RWPE2 (cell line): ENCODE results near the gene IL32.
A peak's percentile ranks its signal among the peaks of the same experiment; 100 is the strongest.

ENCODE experiments used
- ATAC-seq: fragments of 200-7000 bp; cut with Tn5 transposase; 3 replicates; pipeline ENCODE4 v1.9.1; 2021; ENCODE audit warnings: low read depth
- DNase-seq: peaks from one replicate; pipeline ENCODE4 v3.0.0-alpha.2; 2020; ENCODE audit warnings: low spot score
- H3K27ac ChIP-seq: fragments of 450-650 bp; 2 replicates; pipeline ENCODE4 v1.5.1; 2017; ENCODE audit warnings: mild to moderate bottlenecking; ENCODE audit not compliant: poor library complexity, severe bottlenecking
- H3K27me3 ChIP-seq: fragments of 250-450 bp; sonication (Bioruptor Pico); 2 replicates; pipeline ENCODE4 v1.5.1; 2021; ENCODE audit warnings: mild to moderate bottlenecking, moderate library complexity; ENCODE audit not compliant: insufficient read depth, poor library complexity, severe bottlenecking
- H3K36me3 ChIP-seq: fragments of 250-450 bp; sonication (Bioruptor Pico); 2 replicates; pipeline ENCODE4 v1.5.1; 2020; ENCODE audit warnings: low read depth, mild to moderate bottlenecking, moderate library complexity
- H3K4me1 ChIP-seq: fragments of 250-450 bp; sonication (Bioruptor Pico); 2 replicates; pipeline ENCODE4 v1.5.1; 2021; ENCODE audit warnings: mild to moderate bottlenecking, moderate library complexity; ENCODE audit not compliant: insufficient read depth, poor library complexity, severe bottlenecking
- H3K4me3 ChIP-seq: fragments of 250-450 bp; sonication (Bioruptor Pico); 2 replicates; pipeline ENCODE4 v1.5.1; 2021; ENCODE audit warnings: mild to moderate bottlenecking, moderate library complexity; ENCODE audit not compliant: severe bottlenecking
- H3K9me3 ChIP-seq: fragments of 250-450 bp; sonication (Bioruptor Pico); 2 replicates; pipeline ENCODE4 v1.5.1; 2021; ENCODE audit warnings: mild to moderate bottlenecking, moderate library complexity; ENCODE audit not compliant: severe bottlenecking
- TF ChIP-seq, protein P1 (sequence below): fragments of 450-650 bp; IDR thresholded peaks from one replicate; pipeline ENCODE4 v1.5.1; 2017; ENCODE audit warnings: mild to moderate bottlenecking, moderate library complexity; ENCODE audit not compliant: poor library complexity, severe bottlenecking

Gene IL32

DNA sequence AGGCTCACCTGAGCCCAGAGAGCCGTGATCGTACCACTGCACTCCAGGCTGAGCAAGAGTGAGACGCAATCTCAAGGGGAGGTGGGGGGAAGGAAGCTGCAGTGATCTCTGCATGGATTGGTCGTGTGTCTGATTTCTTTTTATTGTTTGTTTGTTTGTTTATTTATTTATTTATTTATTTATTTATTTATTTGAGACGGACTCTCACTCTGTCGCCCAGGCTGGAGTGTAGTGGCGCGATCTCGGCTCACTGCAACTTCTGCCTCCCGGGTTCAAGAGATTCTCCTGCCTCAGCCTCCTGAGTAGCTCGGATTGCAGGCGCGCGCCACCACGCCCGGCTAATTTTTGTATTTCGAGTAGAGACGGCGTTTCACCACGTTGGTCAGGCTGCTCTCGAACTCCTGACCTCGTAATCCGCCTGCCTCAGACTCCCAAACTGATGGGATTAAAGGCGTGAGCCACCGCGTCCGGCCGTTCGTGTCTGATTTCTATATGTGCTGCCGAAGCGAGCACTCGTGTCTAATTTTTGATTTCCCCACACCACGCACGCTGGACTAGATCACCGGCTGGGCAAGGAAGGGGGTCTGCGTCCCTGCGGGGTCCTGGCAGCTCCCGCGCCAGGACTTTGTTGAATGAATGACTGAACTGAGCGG is 45.7 kb upstream of the IL32 start:
- no peaks in the 10 kb centered on the region for H3K27me3 ChIP-seq
- no peak for ATAC-seq
- TF ChIP-seq, protein P1, sequence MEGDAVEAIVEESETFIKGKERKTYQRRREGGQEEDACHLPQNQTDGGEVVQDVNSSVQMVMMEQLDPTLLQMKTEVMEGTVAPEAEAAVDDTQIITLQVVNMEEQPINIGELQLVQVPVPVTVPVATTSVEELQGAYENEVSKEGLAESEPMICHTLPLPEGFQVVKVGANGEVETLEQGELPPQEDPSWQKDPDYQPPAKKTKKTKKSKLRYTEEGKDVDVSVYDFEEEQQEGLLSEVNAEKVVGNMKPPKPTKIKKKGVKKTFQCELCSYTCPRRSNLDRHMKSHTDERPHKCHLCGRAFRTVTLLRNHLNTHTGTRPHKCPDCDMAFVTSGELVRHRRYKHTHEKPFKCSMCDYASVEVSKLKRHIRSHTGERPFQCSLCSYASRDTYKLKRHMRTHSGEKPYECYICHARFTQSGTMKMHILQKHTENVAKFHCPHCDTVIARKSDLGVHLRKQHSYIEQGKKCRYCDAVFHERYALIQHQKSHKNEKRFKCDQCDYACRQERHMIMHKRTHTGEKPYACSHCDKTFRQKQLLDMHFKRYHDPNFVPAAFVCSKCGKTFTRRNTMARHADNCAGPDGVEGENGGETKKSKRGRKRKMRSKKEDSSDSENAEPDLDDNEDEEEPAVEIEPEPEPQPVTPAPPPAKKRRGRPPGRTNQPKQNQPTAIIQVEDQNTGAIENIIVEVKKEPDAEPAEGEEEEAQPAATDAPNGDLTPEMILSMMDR = no peak

DNA sequence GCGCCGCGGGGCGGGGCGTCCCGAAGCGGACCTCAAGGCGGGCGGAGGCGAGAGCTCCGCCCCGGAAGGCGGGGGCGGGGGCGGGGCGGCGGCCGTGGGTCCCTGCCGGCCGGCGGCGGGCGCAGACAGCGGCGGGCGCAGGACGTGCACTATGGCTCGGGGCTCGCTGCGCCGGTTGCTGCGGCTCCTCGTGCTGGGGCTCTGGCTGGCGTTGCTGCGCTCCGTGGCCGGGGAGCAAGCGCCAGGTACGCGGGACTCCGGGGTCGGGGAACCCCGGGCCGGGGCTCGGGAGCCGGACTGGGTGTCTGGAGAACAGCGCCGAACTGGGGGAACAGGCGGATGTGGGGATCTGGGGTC is 45.2 kb upstream of the IL32 start, which contains the start of gene TNFRSF12A:
TNFRSF12A (plus strand) TSS at position 122 of the 357 bp plus-strand sequence; CDS start at position 152, 30 bp downstream.
- H3K36me3 ChIP-seq = peaks cover 26% of the 10 kb centered on the region
- TF ChIP-seq, protein P1 = no peak
- H3K27ac ChIP-seq = peak within 1 kb of the TSS; percentile 100
- ATAC-seq = no peak
- DNase-seq = no peak
- H3K27me3 ChIP-seq = no peaks in the 10 kb centered on the region
- H3K4me1 ChIP-seq = peaks cover 7% of the 10 kb centered on the region
- H3K4me3 ChIP-seq = peak within 1 kb of the TSS; percentile 89
- H3K9me3 ChIP-seq = no peaks in the 10 kb centered on the region

More for the DNA sequence above, 45.7 kb upstream of the IL32 start:
- DNase-seq = no peak
- Histone ChIP-seq H3K4me1 (peaks cover 7% of the 10 kb centered on the region), H3K36me3 (peaks cover 26% of the 10 kb centered on the region), H3K9me3 (no peaks in the 10 kb centered on the region), H3K4me3 (peak overlapping the region; percentile 89), H3K27ac (peak overlapping the region; percentile 100)

- TF ChIP-seq, protein P1 = no peak
- Histone ChIP-seq H3K27ac (peak overlapping the region; percentile 100), H3K36me3 (peaks cover 29% of the 10 kb centered on the region), H3K27me3 (no peaks in the 10 kb centered on the region), H3K4me1 (peaks cover 7% of the 10 kb centered on the region), H3K9me3 (no peaks in the 10 kb centered on the region), H3K4me3 (peak overlapping the region; percentile 89)
- ATAC-seq = peak; percentile 25
- DNase-seq = peak; percentile 96
These were observed 44.6 kb upstream of the IL32 start for GRCh38 chr16:3020604-3021448.

DNA sequence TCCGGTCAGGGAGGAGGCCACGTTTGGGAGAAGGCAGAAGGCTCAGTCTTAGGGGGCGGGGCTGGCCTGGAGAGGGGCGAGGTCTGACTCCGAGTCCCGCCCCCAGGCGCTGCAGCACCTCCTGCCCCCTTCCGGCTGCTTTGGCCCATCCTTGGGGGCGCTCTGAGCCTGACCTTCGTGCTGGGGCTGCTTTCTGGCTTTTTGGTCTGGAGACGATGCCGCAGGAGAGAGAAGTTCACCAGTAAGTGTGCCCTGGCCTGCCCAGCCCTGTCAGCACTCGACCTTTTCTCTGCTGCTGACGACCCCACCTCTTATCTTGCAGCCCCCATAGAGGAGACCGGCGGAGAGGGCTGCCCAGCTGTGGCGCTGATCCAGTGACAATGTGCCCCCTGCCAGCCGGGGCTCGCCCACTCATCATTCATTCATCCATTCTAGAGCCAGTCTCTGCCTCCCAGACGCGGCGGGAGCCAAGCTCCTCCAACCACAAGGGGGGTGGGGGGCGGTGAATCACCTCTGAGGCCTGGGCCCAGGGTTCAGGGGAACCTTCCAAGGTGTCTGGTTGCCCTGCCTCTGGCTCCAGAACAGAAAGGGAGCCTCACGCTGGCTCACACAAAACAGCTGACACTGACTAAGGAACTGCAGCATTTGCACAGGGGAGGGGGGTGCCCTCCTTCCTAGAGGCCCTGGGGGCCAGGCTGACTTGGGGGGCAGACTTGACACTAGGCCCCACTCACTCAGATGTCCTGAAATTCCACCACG is 43.8 kb upstream of the IL32 start:
- H3K4me1 ChIP-seq = peaks cover 7% of the 10 kb centered on the region
- ATAC-seq (peak; percentile 35), DNase-seq (peak; percentile 98)
- H3K27ac ChIP-seq = peak overlapping the region; percentile 100
- no peaks in the 10 kb centered on the region for H3K9me3 ChIP-seq
- H3K4me3 ChIP-seq = peak overlapping the region; percentile 89
- peaks cover 37% of the 10 kb centered on the region for H3K36me3 ChIP-seq
- TF ChIP-seq, protein P1 = peak; percentile 33
- no peaks in the 10 kb centered on the region for H3K27me3 ChIP-seq
